ENCODE results near the gene TMEM255B.

The TMEM255B gene

GRCh38 chr13:113842336-113843062 is 83.5 kb downstream of the TMEM255B start:
- Histone ChIP-seq H3K36me3 (ENCODE audit: low read depth) (peaks cover 62% of the 10 kb centered on the region), H3K4me3 (ENCODE audit: severe bottlenecking) (no peak overlapping the region), H3K27ac (ENCODE audit: poor library complexity, severe bottlenecking) (peak overlapping the region; percentile 10), H3K27me3 (ENCODE audit: insufficient read depth, poor library complexity, severe bottlenecking) (no peaks in the 10 kb centered on the region), H3K9me3 (ENCODE audit: severe bottlenecking) (no peaks in the 10 kb centered on the region), H3K4me1 (ENCODE audit: insufficient read depth, poor library complexity, severe bottlenecking) (peaks cover 27% of the 10 kb centered on the region)
- ATAC-seq (ENCODE audit: low read depth) (no peak), DNase-seq (ENCODE audit: low spot score) (peak; percentile 44)
- TF ChIP-seq, protein P1, sequence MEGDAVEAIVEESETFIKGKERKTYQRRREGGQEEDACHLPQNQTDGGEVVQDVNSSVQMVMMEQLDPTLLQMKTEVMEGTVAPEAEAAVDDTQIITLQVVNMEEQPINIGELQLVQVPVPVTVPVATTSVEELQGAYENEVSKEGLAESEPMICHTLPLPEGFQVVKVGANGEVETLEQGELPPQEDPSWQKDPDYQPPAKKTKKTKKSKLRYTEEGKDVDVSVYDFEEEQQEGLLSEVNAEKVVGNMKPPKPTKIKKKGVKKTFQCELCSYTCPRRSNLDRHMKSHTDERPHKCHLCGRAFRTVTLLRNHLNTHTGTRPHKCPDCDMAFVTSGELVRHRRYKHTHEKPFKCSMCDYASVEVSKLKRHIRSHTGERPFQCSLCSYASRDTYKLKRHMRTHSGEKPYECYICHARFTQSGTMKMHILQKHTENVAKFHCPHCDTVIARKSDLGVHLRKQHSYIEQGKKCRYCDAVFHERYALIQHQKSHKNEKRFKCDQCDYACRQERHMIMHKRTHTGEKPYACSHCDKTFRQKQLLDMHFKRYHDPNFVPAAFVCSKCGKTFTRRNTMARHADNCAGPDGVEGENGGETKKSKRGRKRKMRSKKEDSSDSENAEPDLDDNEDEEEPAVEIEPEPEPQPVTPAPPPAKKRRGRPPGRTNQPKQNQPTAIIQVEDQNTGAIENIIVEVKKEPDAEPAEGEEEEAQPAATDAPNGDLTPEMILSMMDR (IDR thresholded peaks at IDR 0.05; ENCODE audit: poor library complexity, severe bottlenecking), result no peak

GRCh38 chr13:113843063-113843654 is 84.1 kb downstream of the TMEM255B start:
- Histone ChIP-seq H3K4me3 (ENCODE audit: severe bottlenecking) (no peak overlapping the region), H3K27me3 (ENCODE audit: insufficient read depth, poor library complexity, severe bottlenecking) (no peaks in the 10 kb centered on the region), H3K9me3 (ENCODE audit: severe bottlenecking) (no peaks in the 10 kb centered on the region), H3K4me1 (ENCODE audit: insufficient read depth, poor library complexity, severe bottlenecking) (peaks cover 32% of the 10 kb centered on the region), H3K27ac (ENCODE audit: poor library complexity, severe bottlenecking) (peak overlapping the region; percentile 10), H3K36me3 (ENCODE audit: low read depth) (peaks cover 69% of the 10 kb centered on the region)
- peak; percentile 66 for DNase-seq (ENCODE audit: low spot score)
- TF ChIP-seq, protein P1 (IDR thresholded peaks at IDR 0.05; ENCODE audit: poor library complexity, severe bottlenecking), result no peak
- no peak for ATAC-seq (ENCODE audit: low read depth)

- H3K9me3 ChIP-seq (ENCODE audit: severe bottlenecking), result no peaks in the 10 kb centered on the region
- peaks cover 39% of the 10 kb centered on the region for H3K4me1 ChIP-seq (ENCODE audit: insufficient read depth, poor library complexity, severe bottlenecking)
- H3K27ac ChIP-seq (ENCODE audit: poor library complexity, severe bottlenecking), result peak overlapping the region; percentile 10
- H3K4me3 ChIP-seq (ENCODE audit: severe bottlenecking), result no peak overlapping the region
- DNase-seq (ENCODE audit: low spot score), result peak; percentile 49
- no peak for ATAC-seq (ENCODE audit: low read depth)
- no peaks in the 10 kb centered on the region for H3K27me3 ChIP-seq (ENCODE audit: insufficient read depth, poor library complexity, severe bottlenecking)
- TF ChIP-seq, protein P1 (IDR thresholded peaks at IDR 0.05; ENCODE audit: poor library complexity, severe bottlenecking), result no peak
- H3K36me3 ChIP-seq (ENCODE audit: low read depth), result peaks cover 73% of the 10 kb centered on the region
Measured at GRCh38 chr13:113843864-113844556, 85.0 kb downstream of the TMEM255B start.

GRCh38 chr13:113845055-113845454 is 86.0 kb downstream of the TMEM255B start:
- ATAC-seq (ENCODE audit: low read depth) (no peak), DNase-seq (ENCODE audit: low spot score) (peak; percentile 44)
- H3K36me3 ChIP-seq (ENCODE audit: low read depth), result peaks cover 73% of the 10 kb centered on the region
- no peak overlapping the region for H3K4me3 ChIP-seq (ENCODE audit: severe bottlenecking)
- TF ChIP-seq, protein P1 (IDR thresholded peaks at IDR 0.05; ENCODE audit: poor library complexity, severe bottlenecking), result no peak
- no peaks in the 10 kb centered on the region for H3K27me3 ChIP-seq (ENCODE audit: insufficient read depth, poor library complexity, severe bottlenecking)
- peaks cover 39% of the 10 kb centered on the region for H3K4me1 ChIP-seq (ENCODE audit: insufficient read depth, poor library complexity, severe bottlenecking)
- peak overlapping the region; percentile 10 for H3K27ac ChIP-seq (ENCODE audit: poor library complexity, severe bottlenecking)
- H3K9me3 ChIP-seq (ENCODE audit: severe bottlenecking), result no peaks in the 10 kb centered on the region
